Nephron (organoid): Measurements from ENCODE around the gene DENND4C.
"Not testable (repeated sequence)": the region's sequence is repeated elsewhere in the genome, so short reads cannot be mapped to it uniquely, and the experiment has no call there.

Experiments
- H3K27ac Mint-ChIP-seq, 3 experiments: 2 replicates each; pipeline ENCODE4 v1.8.0; 2020; ENCODE audit warnings: mixed read lengths in 3 of 3, mild to moderate bottlenecking in 2 of 3, moderate library complexity in 1 of 3
- H3K27me3 Mint-ChIP-seq: 2 replicates; pipeline ENCODE4 v1.8.0; 2021; ENCODE audit warnings: low read depth, mild to moderate bottlenecking, moderate library complexity, mixed read lengths
- H3K36me3 Mint-ChIP-seq: 2 replicates; pipeline ENCODE4 v1.8.0; 2020; ENCODE audit warnings: low read depth, mixed read lengths
- H3K4me1 Mint-ChIP-seq: 2 replicates; pipeline ENCODE4 v1.8.0; 2020; ENCODE audit warnings: mixed read lengths
- H3K4me3 Mint-ChIP-seq, 3 experiments: 2 replicates each; pipeline ENCODE4 v1.8.0; 2020; ENCODE audit warnings: mild to moderate bottlenecking in 3 of 3, mixed read lengths in 3 of 3, moderate library complexity in 2 of 3
- H3K9me3 Mint-ChIP-seq: 2 replicates; pipeline ENCODE4 v1.8.0; 2020; ENCODE audit warnings: mixed read lengths
- CTCF ChIP-seq, 3 experiments: fragments of 200-600 bp; sonication (generic); IDR thresholded peaks; one replicate each; pipeline ENCODE4 v1.5.0; 2021; ENCODE audit warnings: antibody characterized with exemption in 3 of 3; ENCODE audit not compliant: unreplicated experiment in 3 of 3

DENND4C gene

GRCh38 chr9:19397845-19398244, 167.4 kb downstream of the DENND4C start:
- H3K9me3 Mint-ChIP-seq, result peaks cover 3% of the 10 kb centered on the region
- H3K36me3 Mint-ChIP-seq, result no peaks in the 10 kb centered on the region
- H3K27me3 Mint-ChIP-seq, result peaks cover 4% of the 10 kb centered on the region
- no peaks in the 10 kb centered on the region for H3K4me1 Mint-ChIP-seq
- H3K27ac Mint-ChIP-seq, result no peak overlapping the region
- H3K4me3 Mint-ChIP-seq, result no peak overlapping the region
- TF ChIP-seq CTCF (IDR thresholded peaks at IDR 0.05; ENCODE audit: unreplicated experiment in 3 of 3), result no peak

GRCh38 chr9:19403231-19403630, 172.7 kb downstream of the DENND4C start:
- H3K4me3 Mint-ChIP-seq, result not testable (repeated sequence)

GRCh38 chr9:19404283-19405075, 174.0 kb downstream of the DENND4C start:
- H3K4me1 Mint-ChIP-seq, result peaks cover 3% of the 10 kb centered on the region
- H3K27ac Mint-ChIP-seq, result no peak overlapping the region
- no peak for TF ChIP-seq CTCF (IDR thresholded peaks at IDR 0.05; ENCODE audit: unreplicated experiment in 3 of 3)
- H3K4me3 Mint-ChIP-seq, result no peak overlapping the region
- peaks cover 16% of the 10 kb centered on the region for H3K27me3 Mint-ChIP-seq
- H3K9me3 Mint-ChIP-seq, result peaks cover 10% of the 10 kb centered on the region
- no peaks in the 10 kb centered on the region for H3K36me3 Mint-ChIP-seq

More at GRCh38 chr9:19403231-19403630, 172.7 kb downstream of the DENND4C start:
- not testable (repeated sequence) for H3K27ac Mint-ChIP-seq, H3K4me1 Mint-ChIP-seq, H3K36me3 Mint-ChIP-seq
- Mint-ChIP-seq H3K9me3 (peaks cover 10% of the 10 kb centered on the region), H3K27me3 (peaks cover 13% of the 10 kb centered on the region)

GRCh38 chr9:19405771-19406170, 175.3 kb downstream of the DENND4C start:
- H3K4me3 Mint-ChIP-seq, result peak overlapping the region in 2 of 3 experiments; percentile 9 to 11
- H3K27ac Mint-ChIP-seq, result no peak overlapping the region
- H3K27me3 Mint-ChIP-seq, result peaks cover 23% of the 10 kb centered on the region
- H3K36me3 Mint-ChIP-seq, result no peaks in the 10 kb centered on the region
- H3K4me1 Mint-ChIP-seq, result peaks cover 8% of the 10 kb centered on the region
- no peak for TF ChIP-seq CTCF (IDR thresholded peaks at IDR 0.05; ENCODE audit: unreplicated experiment in 3 of 3)
- H3K9me3 Mint-ChIP-seq, result peaks cover 10% of the 10 kb centered on the region

- no peak for TF ChIP-seq CTCF (IDR thresholded peaks at IDR 0.05; ENCODE audit: unreplicated experiment in 3 of 3)
Measured at GRCh38 chr9:19408316-19408692, 177.8 kb downstream of the DENND4C start.

GRCh38 chr9:19408693-19409400, 178.4 kb downstream of the DENND4C start, which contains the start of gene ACER2:
ACER2 (plus strand) TSS chr9:19409009; CDS start chr9:19409085, 76 bp downstream.
- Mint-ChIP-seq H3K27me3 (peaks cover 29% of the 10 kb centered on the region), H3K4me1 (peaks cover 8% of the 10 kb centered on the region), H3K9me3 (peaks cover 2% of the 10 kb centered on the region), H3K27ac (peak within 1 kb of the TSS; percentile 20 to 78 (median 50)), H3K36me3 (no peaks in the 10 kb centered on the region), H3K4me3 (peak within 1 kb of the TSS; percentile 97 to 99 (median 98))
- TF ChIP-seq CTCF (IDR thresholded peaks at IDR 0.05; ENCODE audit: unreplicated experiment in 3 of 3), result no peak

More at GRCh38 chr9:19408316-19408692, 177.8 kb downstream of the DENND4C start:
- Mint-ChIP-seq H3K27ac (no peak overlapping the region), H3K4me1 (peaks cover 8% of the 10 kb centered on the region), H3K4me3 (peak overlapping the region; percentile 80 to 99 (median 97)), H3K36me3 (no peaks in the 10 kb centered on the region), H3K9me3 (peaks cover 7% of the 10 kb centered on the region), H3K27me3 (peaks cover 27% of the 10 kb centered on the region)
